ACC112 (cell line): ENCODE measurements around the gene GPRC5D.
A peak's percentile ranks its signal among the peaks of the same experiment; 100 is the strongest.

Experiments used
- H2AFZ ChIP-seq: fragments of 200-600 bp; sonication (generic); one replicate; pipeline ENCODE4 v1.6.0; 2017; ENCODE audit warnings: antibody characterized with exemption, low read length; ENCODE audit not compliant: unreplicated experiment
- H3K27ac ChIP-seq: fragments of 200-600 bp; sonication (generic); 2 replicates; pipeline ENCODE4 v1.5.1; 2014; ENCODE audit warnings: low read depth, mild to moderate bottlenecking, antibody characterized with exemption, low read length, moderate library complexity
- H3K27me3 ChIP-seq: fragments of 200-600 bp; sonication (generic); 2 replicates; pipeline ENCODE4 v1.6.1; 2014; ENCODE audit warnings: mild to moderate bottlenecking, antibody characterized with exemption, low read length, moderate library complexity, mixed read lengths; ENCODE audit not compliant: insufficient read depth
- H3K36me3 ChIP-seq: fragments of 200-600 bp; sonication (generic); 2 replicates; pipeline ENCODE4 v1.6.1; 2016; ENCODE audit warnings: mild to moderate bottlenecking, antibody characterized with exemption, low read length, moderate library complexity, mixed read lengths; ENCODE audit not compliant: insufficient read depth
- H3K4me1 ChIP-seq: fragments of 200-600 bp; sonication (generic); one replicate; pipeline ENCODE4 v1.6.1; 2016; ENCODE audit warnings: low read length, mixed read lengths; ENCODE audit not compliant: insufficient read depth, unreplicated experiment, control insufficient read depth
- H3K4me3 ChIP-seq: fragments of 200-600 bp; sonication (generic); 2 replicates; pipeline ENCODE4 v1.5.1; 2014; ENCODE audit warnings: mild to moderate bottlenecking, low read depth, low read length
- H3K79me2 ChIP-seq: fragments of 200-600 bp; sonication (generic); one replicate; pipeline ENCODE4 v1.6.0; 2016; ENCODE audit warnings: low read length; ENCODE audit not compliant: control insufficient read depth, unreplicated experiment, insufficient read depth

Gene GPRC5D

GRCh38 chr12:12922191-12922616, 29.8 kb downstream of the GPRC5D start:
- no peak overlapping the region for H3K4me3 ChIP-seq
- no peaks in the 10 kb centered on the region for H3K27me3 ChIP-seq
- H2AFZ ChIP-seq: no peak overlapping the region
- H3K36me3 ChIP-seq: 0 out of 2 replicates have a peak, but pooled peaks cover 2% of the 10 kb centered on the region
- H3K79me2 ChIP-seq: peaks cover 3% of the 10 kb centered on the region
- peak overlapping the region; percentile 93 for H3K27ac ChIP-seq
- peaks cover 44% of the 10 kb centered on the region for H3K4me1 ChIP-seq

DNA sequence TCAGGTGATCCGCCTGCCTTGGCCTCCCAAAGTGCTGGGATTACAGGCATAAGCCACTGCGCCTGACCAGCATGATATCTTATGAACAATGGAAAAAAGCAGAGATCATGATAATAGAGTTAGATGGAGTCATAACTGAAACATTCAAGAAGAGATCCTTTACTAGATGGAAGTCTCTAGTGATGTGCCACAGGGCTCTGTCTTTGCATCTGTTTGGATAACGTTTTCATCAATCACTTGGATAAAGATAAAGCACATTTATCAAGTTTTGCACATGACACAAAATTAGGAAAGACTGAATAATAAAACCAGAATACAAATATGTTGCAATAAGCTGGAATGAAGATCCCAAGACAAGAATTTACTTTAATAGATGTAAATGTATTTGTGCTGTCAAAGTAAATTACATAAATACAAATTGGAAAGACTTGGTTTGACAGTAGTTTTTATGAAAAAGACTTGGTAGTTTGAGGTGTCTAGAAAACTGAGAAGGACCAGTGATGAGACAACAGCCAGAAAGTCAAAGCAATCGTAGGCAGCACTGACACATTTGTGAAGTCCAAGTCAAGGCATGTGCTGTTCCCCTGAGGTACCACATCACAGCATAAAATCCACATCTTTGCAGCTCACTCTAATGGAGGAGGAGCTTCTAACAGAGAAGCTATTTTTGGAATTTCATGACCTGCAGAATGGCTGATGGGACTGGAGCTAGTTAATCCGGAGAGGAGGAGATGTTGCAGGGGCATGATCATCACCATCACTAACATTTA, 32.1 kb downstream of the GPRC5D start:
- Histone ChIP-seq H3K27me3 (no peaks in the 10 kb centered on the region), H3K36me3 (0 out of 2 replicates have a peak, but pooled peaks cover 2% of the 10 kb centered on the region), H3K79me2 (peaks cover 4% of the 10 kb centered on the region), H3K4me1 (peaks cover 34% of the 10 kb centered on the region), H3K4me3 (no peak overlapping the region), H3K27ac (no peak overlapping the region), H2AFZ (no peak overlapping the region)

GRCh38 chr12:12918781-12919389, 33.1 kb downstream of the GPRC5D start:
- no peak overlapping the region for H3K4me3 ChIP-seq
- 0 out of 2 replicates have a peak, but pooled peaks cover 2% of the 10 kb centered on the region for H3K36me3 ChIP-seq
- no peak overlapping the region for H3K27ac ChIP-seq
- H3K27me3 ChIP-seq: no peaks in the 10 kb centered on the region
- H3K79me2 ChIP-seq: peaks cover 4% of the 10 kb centered on the region
- H3K4me1 ChIP-seq: peaks cover 33% of the 10 kb centered on the region
- no peak overlapping the region for H2AFZ ChIP-seq

- Histone ChIP-seq H3K4me1 (peaks cover 30% of the 10 kb centered on the region), H3K27me3 (no peaks in the 10 kb centered on the region), H2AFZ (no peak overlapping the region), H3K79me2 (peaks cover 4% of the 10 kb centered on the region), H3K4me3 (no peak overlapping the region), H3K27ac (no peak overlapping the region), H3K36me3 (peaks cover 2% of the 10 kb centered on the region; the same call in 1 of the 2 replicates)
These were observed 34.5 kb downstream of the GPRC5D start for GRCh38 chr12:12917517-12917916.

GRCh38 chr12:12916135-12916944, 35.6 kb downstream of the GPRC5D start:
- H3K27ac ChIP-seq: peak overlapping the region; percentile 53
- no peak overlapping the region for H2AFZ ChIP-seq

GRCh38 chr12:12915656-12916055, 36.3 kb downstream of the GPRC5D start:
- Histone ChIP-seq H3K79me2 (peaks cover 4% of the 10 kb centered on the region), H3K27ac (no peak overlapping the region), H3K4me3 (no peak overlapping the region), H2AFZ (no peak overlapping the region), H3K27me3 (no peaks in the 10 kb centered on the region), H3K36me3 (peaks cover 2% of the 10 kb centered on the region; the same call in 1 of the 2 replicates), H3K4me1 (peaks cover 14% of the 10 kb centered on the region)

More at GRCh38 chr12:12916135-12916944, 35.6 kb downstream of the GPRC5D start:
- Histone ChIP-seq H3K79me2 (peaks cover 4% of the 10 kb centered on the region), H3K27me3 (no peaks in the 10 kb centered on the region), H3K36me3 (peaks cover 2% of the 10 kb centered on the region; the same call in 1 of the 2 replicates), H3K4me3 (peak overlapping the region; percentile 8; the same call in 1 of the 2 replicates), H3K4me1 (peaks cover 18% of the 10 kb centered on the region)

- peaks cover 10% of the 10 kb centered on the region for H3K79me2 ChIP-seq
- H3K27me3 ChIP-seq: no peaks in the 10 kb centered on the region
- H3K4me1 ChIP-seq: peaks cover 17% of the 10 kb centered on the region
- H3K4me3 ChIP-seq: no peak overlapping the region
- no peak overlapping the region for H2AFZ ChIP-seq
- H3K27ac ChIP-seq: no peak overlapping the region
- H3K36me3 ChIP-seq: peaks cover 14% of the 10 kb centered on the region; the same call in 1 of the 2 replicates
These were observed 39.3 kb downstream of the GPRC5D start for GRCh38 chr12:12912711-12913110.

DNA sequence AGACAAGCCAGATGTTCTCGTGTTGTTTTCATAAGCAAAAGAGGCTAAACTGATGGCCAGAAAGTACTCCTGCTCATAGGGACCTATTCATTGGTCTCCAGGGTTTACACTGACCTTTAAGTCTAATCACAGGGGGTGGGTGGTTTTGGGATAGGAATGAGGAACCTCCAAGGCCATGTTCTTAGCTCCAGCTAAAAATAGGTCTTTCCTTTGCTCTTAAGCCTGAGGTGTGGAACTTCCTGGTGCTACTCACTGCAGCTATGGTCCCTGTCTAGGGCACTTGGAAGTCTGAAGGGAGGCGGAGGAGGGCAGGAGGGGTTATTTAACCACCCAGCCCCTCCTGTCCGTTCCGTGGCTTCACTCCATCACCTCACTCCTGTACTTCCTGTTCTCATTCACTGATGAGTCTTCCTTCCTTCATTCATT, 42.0 kb downstream of the GPRC5D start:
- Histone ChIP-seq H3K4me1 (peaks cover 3% of the 10 kb centered on the region), H3K27me3 (no peaks in the 10 kb centered on the region), H3K36me3 (peaks cover 12% of the 10 kb centered on the region; the same call in 1 of the 2 replicates), H3K4me3 (no peak overlapping the region), H3K27ac (no peak overlapping the region), H3K79me2 (peaks cover 10% of the 10 kb centered on the region), H2AFZ (no peak overlapping the region)

- Histone ChIP-seq H3K79me2 (peaks cover 11% of the 10 kb centered on the region), H3K27ac (no peak overlapping the region), H3K4me1 (peaks cover 3% of the 10 kb centered on the region), H2AFZ (no peak overlapping the region), H3K36me3 (peaks cover 12% of the 10 kb centered on the region; the same call in 1 of the 2 replicates), H3K4me3 (no peak overlapping the region), H3K27me3 (no peaks in the 10 kb centered on the region)
These were observed 42.6 kb downstream of the GPRC5D start for GRCh38 chr12:12909228-12909994.

- peaks cover 12% of the 10 kb centered on the region; the same call in 1 of the 2 replicates for H3K36me3 ChIP-seq
- H3K4me3 ChIP-seq: no peak overlapping the region
- H3K4me1 ChIP-seq: peaks cover 3% of the 10 kb centered on the region
- no peaks in the 10 kb centered on the region for H3K27me3 ChIP-seq
- no peak overlapping the region for H3K27ac ChIP-seq
- no peak overlapping the region for H2AFZ ChIP-seq
- H3K79me2 ChIP-seq: peaks cover 18% of the 10 kb centered on the region
These were observed 43.3 kb downstream of the GPRC5D start for GRCh38 chr12:12908711-12909110.
